Gastrocnemius medialis (tissue), 4 donors: ENCODE measurements around the gene CEL. TPM values are rescaled to one million over a fixed set of nuclear protein-coding genes. Genes with fewer than 3 reads are reported as not detected.

Experiments
- ATAC-seq, 2 donors: fragments of 150-250 bp; one replicate each; pipeline ENCODE4 v1.9.1; 2016
- DNase-seq, 2 donors: peaks; one replicate each; pipeline ENCODE4 v3.0.0-alpha.2; 2019
- H3K27ac ChIP-seq, 4 donors: fragments of 200-600 bp; sonication (generic); 1 replicate in 1 of 4; 2 replicates in 3 of 4; pipeline ENCODE4 v1.5.1; 2016 to 2018; ENCODE audit warnings: mild to moderate bottlenecking in 2 of 4, moderate library complexity in 1 of 4
- H3K27me3 ChIP-seq, 3 donors: fragments of 200-600 bp; sonication (generic) in 2 of 3; 1 replicate in 1 of 3; 2 replicates in 2 of 3; pipeline versions ENCODE4 v1.5.1 to v1.6.0; 2016 to 2019; ENCODE audit warnings: mild to moderate bottlenecking in 1 of 3, moderate library complexity in 1 of 3
- H3K36me3 ChIP-seq, 2 donors: fragments of 200-600 bp; sonication (generic) in 1 of 2; one replicate each; pipeline ENCODE4 v1.5.1; 2017 to 2018
- H3K4me1 ChIP-seq, 2 donors: fragments of 200-600 bp; sonication (generic) in 1 of 2; one replicate each; pipeline ENCODE4 v1.5.1; 2016 to 2017; ENCODE audit warnings: mild to moderate bottlenecking in 2 of 2
- H3K4me3 ChIP-seq, 4 donors: fragments of 200-600 bp; sonication (generic) in 3 of 4; 1 replicate in 1 of 4; 2 replicates in 3 of 4; pipeline ENCODE4 v1.5.1; 2016 to 2019; ENCODE audit warnings: mild to moderate bottlenecking in 2 of 4
- H3K9me3 ChIP-seq, 3 donors: fragments of 200-600 bp; sonication (generic) in 2 of 3; 1 replicate in 1 of 3; 2 replicates in 2 of 3; pipeline ENCODE4 v1.5.1; 2016 to 2019
- CTCF ChIP-seq, 5 experiments: fragments of 450-650 bp in 3 of 5; fragments of 200-600 bp in 2 of 5; sonication (generic) in 2 of 5; IDR thresholded peaks in 4 of 5; conservative IDR thresholded peaks in 1 of 5; 1 replicate in 4 of 5; 2 replicates in 1 of 5; pipeline ENCODE4 v1.5.1; 2016 to 2019; ENCODE audit warnings: antibody characterized with exemption in 5 of 5, mild to moderate bottlenecking in 3 of 5, moderate library complexity in 3 of 5
- POLR2A ChIP-seq, 2 donors: fragments of 450-650 bp; IDR thresholded peaks; one replicate each; pipeline ENCODE4 v1.6.1; 2017; ENCODE audit warnings: antibody characterized with exemption in 2 of 2, mild to moderate bottlenecking in 2 of 2, moderate library complexity in 2 of 2
- in situ Hi-C, 4 donors: fragments of 200-750 bp; cut with MboI; loops; one replicate each; pipeline versions ENCODE4 v1.15.0 to v1.8.0; 2017; ENCODE audit warnings: low sequenced_read_pairs in 4 of 4
- intact Hi-C: fragments of 100-400 bp; cut with DNase I; formaldehyde crosslinking; loops from one replicate; pipeline ENCODE4 v1.15.1; 2023; ENCODE audit warnings: low total_unique reads
- total RNA-seq, 4 donors: library from RNA; depleted of rRNA; stranded (reverse); fragments of >200 nt; gene quantifications; one replicate each; pipeline versions ENCODE4 v1.1.0 to v1.2.3, GENCODE V29; 2016

CEL gene
- total RNA-seq, 4 donors from 2014 or later = 0.13 to 1.8 TPM; not detected in 2

- Histone ChIP-seq H3K4me1 (peaks cover 50 to 52% of the 10 kb centered on the region in 2 donors), H3K9me3 (no peaks in the 10 kb centered on the region), H3K36me3 (peaks cover 0 to 43% of the 10 kb centered on the region in 2 donors), H3K27ac (peak overlapping the region; percentile 85 to 98 (median 93)), H3K27me3 (no peaks in the 10 kb centered on the region), H3K4me3 (no peak overlapping the region)
- intact Hi-C loops (no loop called here), in situ Hi-C loops (no loop called here)
- TF ChIP-seq POLR2A (IDR thresholded peaks at IDR 0.05) (no peak), CTCF (IDR thresholded peaks at IDR 0.05 in 4 of 5, conservative IDR thresholded peaks at IDR 0.05 in 1 of 5) (no peak)
- ATAC-seq (no peak), DNase-seq (peak in 1 of 2 donors; percentile 1)
These were observed 50.3 kb downstream of the CEL start for GRCh38 chr9:133111808-133112662.

DNA sequence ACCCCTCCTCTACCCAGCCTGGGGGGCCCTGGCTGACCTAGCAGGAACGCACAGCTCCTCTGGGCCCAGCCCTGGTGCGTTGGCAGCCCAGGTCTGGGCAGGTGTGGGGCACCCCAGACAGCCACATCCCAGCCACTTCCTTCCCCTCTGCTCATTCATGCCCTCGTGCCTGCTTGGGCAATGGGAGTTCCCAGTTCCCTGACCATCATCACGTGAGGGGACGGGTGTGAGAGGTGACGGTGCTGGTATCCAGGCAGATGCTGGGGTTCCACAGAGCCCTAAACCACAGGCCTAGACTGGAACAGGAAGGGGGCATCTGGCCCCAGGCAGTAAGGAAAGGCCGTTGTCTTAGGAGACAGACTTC, 50.9 kb downstream of the CEL start:
- H3K9me3 ChIP-seq = no peaks in the 10 kb centered on the region
- intact Hi-C loops = no loop called here
- peaks cover 0 to 37% of the 10 kb centered on the region in 2 donors for H3K36me3 ChIP-seq
- in situ Hi-C loops = no loop called here
- no peak for ATAC-seq
- peaks cover 56 to 58% of the 10 kb centered on the region in 2 donors for H3K4me1 ChIP-seq
- TF ChIP-seq CTCF (IDR thresholded peaks at IDR 0.05 in 4 of 5, conservative IDR thresholded peaks at IDR 0.05 in 1 of 5) (no peak), POLR2A (IDR thresholded peaks at IDR 0.05) (no peak)
- peak overlapping the region; percentile 85 to 98 (median 93) for H3K27ac ChIP-seq
- no peak overlapping the region for H3K4me3 ChIP-seq
- peak; percentile 62 to 71 for DNase-seq
- no peaks in the 10 kb centered on the region for H3K27me3 ChIP-seq

- no peaks in the 10 kb centered on the region for H3K27me3 ChIP-seq
- no peak for TF ChIP-seq POLR2A (IDR thresholded peaks at IDR 0.05)
- no peak for TF ChIP-seq CTCF (IDR thresholded peaks at IDR 0.05 in 4 of 5, conservative IDR thresholded peaks at IDR 0.05 in 1 of 5)
- ATAC-seq (no peak), DNase-seq (peak; percentile 30 to 38)
- intact Hi-C loops = no loop called here
- peak overlapping the region; percentile 85 to 98 (median 93) for H3K27ac ChIP-seq
- no peaks in the 10 kb centered on the region for H3K9me3 ChIP-seq
- peaks cover 0 to 30% of the 10 kb centered on the region in 2 donors for H3K36me3 ChIP-seq
- H3K4me3 ChIP-seq = peak overlapping the region; percentile 4 to 29 (median 19)
- in situ Hi-C loops = no loop called here
- H3K4me1 ChIP-seq = peaks cover 63 to 65% of the 10 kb centered on the region in 2 donors
These were observed 51.6 kb downstream of the CEL start for GRCh38 chr9:133113163-133113948.

DNA sequence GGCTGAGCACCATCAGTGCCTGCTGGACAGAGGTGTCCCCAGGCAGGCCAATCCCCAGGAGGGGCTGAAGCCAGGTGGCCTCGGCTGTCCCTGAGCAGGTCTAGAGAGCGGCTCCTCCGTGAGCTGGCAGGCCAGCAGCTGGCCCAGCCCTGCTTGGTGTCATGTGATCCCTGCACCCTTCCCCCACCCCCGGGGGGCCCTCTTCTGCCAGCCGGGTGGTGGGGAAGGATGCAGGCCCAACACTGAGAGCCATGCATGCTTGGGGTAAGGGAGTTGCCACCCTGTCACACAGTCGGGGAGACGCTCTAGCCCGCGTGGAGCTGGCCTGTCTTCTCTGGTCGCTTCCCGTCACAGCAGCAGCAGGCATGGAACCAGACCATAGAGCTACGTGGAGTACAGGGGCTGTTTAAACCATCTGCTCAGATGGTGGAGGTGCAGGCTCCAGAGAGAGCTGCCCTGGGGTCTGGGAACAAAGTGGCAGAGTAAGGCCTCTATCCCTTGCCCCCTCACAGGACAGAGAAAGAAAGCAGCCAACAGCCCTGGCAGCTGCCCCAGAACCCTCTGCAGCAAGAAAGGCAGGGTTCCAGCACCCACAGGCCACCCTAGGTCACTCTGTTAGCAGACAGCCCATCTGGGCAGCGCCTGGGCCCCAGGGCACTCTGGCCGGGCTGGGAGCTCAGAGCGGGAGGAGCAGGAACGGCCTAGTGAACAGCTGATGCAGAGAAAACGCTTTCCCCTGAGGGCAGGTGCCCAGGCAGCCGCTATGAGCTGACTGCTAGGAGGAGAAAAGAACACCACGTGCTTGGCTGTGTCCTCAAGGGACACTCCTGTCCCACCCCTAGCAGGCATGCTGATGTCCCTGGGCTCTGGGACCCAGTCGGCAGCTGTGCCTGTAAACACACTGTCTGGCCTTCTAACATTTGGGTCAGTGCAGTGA, 52.4 kb downstream of the CEL start:
- H3K4me3 ChIP-seq = peak overlapping the region; percentile 4 to 29 (median 19)
- ATAC-seq = peak; percentile 77 to 78
- peaks cover 0 to 21% of the 10 kb centered on the region in 2 donors for H3K36me3 ChIP-seq
- peak overlapping the region; percentile 85 to 98 (median 93) for H3K27ac ChIP-seq
- TF ChIP-seq CTCF (IDR thresholded peaks at IDR 0.05 in 4 of 5, conservative IDR thresholded peaks at IDR 0.05 in 1 of 5) (peak in 2 of 5 experiments; percentile 14 to 22), POLR2A (IDR thresholded peaks at IDR 0.05) (peak; percentile 52 to 69)
- intact Hi-C loops = loop anchor here (1.0 kb wide), 3 partner anchors 24 to 35 kb away; no protein-coding TSS in a partner anchor
- peaks cover 72 to 74% of the 10 kb centered on the region in 2 donors for H3K4me1 ChIP-seq
- no peaks in the 10 kb centered on the region for H3K9me3 ChIP-seq
- H3K27me3 ChIP-seq = no peaks in the 10 kb centered on the region
- DNase-seq = peak; percentile 86 to 94
- in situ Hi-C loops = no loop called here
